Body of pancreas (tissue), 4 donors: ENCODE results near the gene DVL2. TPM values are rescaled to one million over a fixed set of nuclear protein-coding genes. Genes with fewer than 3 reads are reported as not detected.
A peak's percentile ranks its signal among the peaks of the same experiment; 100 is the strongest.

ENCODE experiments used
- ATAC-seq: fragments of 150-250 bp; one replicate; pipeline ENCODE4 v1.9.1; 2016
- DNase-seq, 4 donors: peaks; one replicate each; pipeline ENCODE4 v3.0.0-alpha.2; 2019
- H3K27ac ChIP-seq, 4 donors: fragments of 200-600 bp; sonication (generic); 1 replicate in 3 of 4; 2 replicates in 1 of 4; pipeline versions ENCODE4 v1.5.1 to v1.6.1; 2016 to 2019; ENCODE audit warnings: mild to moderate bottlenecking in 1 of 4, mixed read lengths in 1 of 4, moderate library complexity in 1 of 4
- H3K27me3 ChIP-seq, 2 donors: fragments of 200-600 bp; sonication (generic); one replicate each; pipeline ENCODE4 v1.6.0; 2016; ENCODE audit warnings: mild to moderate bottlenecking in 1 of 2
- H3K36me3 ChIP-seq, 2 donors: fragments of 200-600 bp; sonication (generic); replicated peaks in 1 of 2; 2 replicates each; pipeline ENCODE4 v1.5.1; 2016; ENCODE audit warnings: low read depth in 2 of 2; ENCODE audit not compliant: insufficient read depth in 1 of 2
- H3K4me1 ChIP-seq: fragments of 200-600 bp; sonication (generic); one replicate; pipeline ENCODE4 v1.6.0; 2016
- H3K4me3 ChIP-seq, 2 donors: fragments of 200-600 bp; sonication (generic); 1 replicate in 1 of 2; 2 replicates in 1 of 2; pipeline ENCODE4 v1.5.1; 2016 to 2019
- H3K9me3 ChIP-seq, 3 donors: fragments of 200-600 bp; sonication (generic); 1 replicate in 2 of 3; 2 replicates in 1 of 3; pipeline ENCODE4 v1.5.1; 2016
- POLR2A ChIP-seq, 3 donors: fragments of 450-650 bp; IDR thresholded peaks; one replicate each; pipeline ENCODE4 v1.6.1; 2016; ENCODE audit warnings: antibody characterized with exemption in 3 of 3, mild to moderate bottlenecking in 2 of 3
- WGBS, 2 donors: methylation state at CpG; one replicate each; pipeline ENCODE4 v1.1.5; 2017; 5-methylcytosine and 5-hydroxymethylcytosine counted together
- intact Hi-C: fragments of 100-400 bp; cut with DNase I; formaldehyde crosslinking; loops from one replicate; pipeline ENCODE4 v1.15.1; 2023
- total RNA-seq, 2 donors: library from RNA; depleted of rRNA; stranded (reverse); fragments of >200 nt; gene quantifications; one replicate each; pipeline ENCODE4 v1.1.0, GENCODE V29; 2016
- TF ChIP-seq, protein P1 (sequence below), 7 experiments: fragments of 450-650 bp in 4 of 7; fragments of 200-600 bp in 3 of 7; sonication (generic) in 3 of 7; IDR thresholded peaks; one replicate each; pipeline ENCODE4 v1.5.1; 2016 to 2019; ENCODE audit warnings: antibody characterized with exemption in 7 of 7

The DVL2 gene
- total RNA-seq, 2 donors from 2014 or later = 19.5 to 41.5 TPM

DNA sequence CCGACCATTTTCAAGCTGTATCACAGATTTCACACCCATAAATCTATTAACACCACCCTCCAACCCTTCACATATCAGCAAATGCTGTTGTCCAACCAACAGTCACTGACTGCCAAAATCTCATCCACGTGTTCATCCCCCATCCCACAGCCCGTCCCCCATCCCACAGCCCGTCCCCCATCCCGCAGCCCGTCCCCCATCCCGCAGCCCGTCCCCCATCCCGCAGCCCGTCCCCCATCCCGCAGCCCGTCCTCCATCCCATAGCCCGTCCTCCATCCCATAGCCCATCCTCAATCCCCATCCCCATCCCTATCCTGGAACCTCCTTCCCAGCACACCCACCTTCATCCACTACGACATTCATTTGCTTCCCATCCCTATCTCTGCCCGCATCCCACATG, 28.8 kb downstream of the DVL2 start:
- WGBS, 2 donors = 54 to 59% methylated on average over 14 to 15 of the region's 15 CpGs
- intact Hi-C loops = loop anchor here (10.0 kb wide), 1 partner anchor 61 kb away; no protein-coding TSS in a partner anchor
- Histone ChIP-seq H3K36me3 (no peaks in the 10 kb centered on the region), H3K27ac (peak overlapping the region in 2 of 4 donors; percentile 5 to 17), H3K4me1 (peaks cover 8% of the 10 kb centered on the region), H3K4me3 (no peak overlapping the region), H3K9me3 (no peaks in the 10 kb centered on the region), H3K27me3 (no peaks in the 10 kb centered on the region)
- TF ChIP-seq, protein P1, sequence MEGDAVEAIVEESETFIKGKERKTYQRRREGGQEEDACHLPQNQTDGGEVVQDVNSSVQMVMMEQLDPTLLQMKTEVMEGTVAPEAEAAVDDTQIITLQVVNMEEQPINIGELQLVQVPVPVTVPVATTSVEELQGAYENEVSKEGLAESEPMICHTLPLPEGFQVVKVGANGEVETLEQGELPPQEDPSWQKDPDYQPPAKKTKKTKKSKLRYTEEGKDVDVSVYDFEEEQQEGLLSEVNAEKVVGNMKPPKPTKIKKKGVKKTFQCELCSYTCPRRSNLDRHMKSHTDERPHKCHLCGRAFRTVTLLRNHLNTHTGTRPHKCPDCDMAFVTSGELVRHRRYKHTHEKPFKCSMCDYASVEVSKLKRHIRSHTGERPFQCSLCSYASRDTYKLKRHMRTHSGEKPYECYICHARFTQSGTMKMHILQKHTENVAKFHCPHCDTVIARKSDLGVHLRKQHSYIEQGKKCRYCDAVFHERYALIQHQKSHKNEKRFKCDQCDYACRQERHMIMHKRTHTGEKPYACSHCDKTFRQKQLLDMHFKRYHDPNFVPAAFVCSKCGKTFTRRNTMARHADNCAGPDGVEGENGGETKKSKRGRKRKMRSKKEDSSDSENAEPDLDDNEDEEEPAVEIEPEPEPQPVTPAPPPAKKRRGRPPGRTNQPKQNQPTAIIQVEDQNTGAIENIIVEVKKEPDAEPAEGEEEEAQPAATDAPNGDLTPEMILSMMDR (IDR thresholded peaks at IDR 0.05) = no peak
- TF ChIP-seq POLR2A (IDR thresholded peaks at IDR 0.05) = no peak
- no peak for ATAC-seq
- DNase-seq = no peak

DNA sequence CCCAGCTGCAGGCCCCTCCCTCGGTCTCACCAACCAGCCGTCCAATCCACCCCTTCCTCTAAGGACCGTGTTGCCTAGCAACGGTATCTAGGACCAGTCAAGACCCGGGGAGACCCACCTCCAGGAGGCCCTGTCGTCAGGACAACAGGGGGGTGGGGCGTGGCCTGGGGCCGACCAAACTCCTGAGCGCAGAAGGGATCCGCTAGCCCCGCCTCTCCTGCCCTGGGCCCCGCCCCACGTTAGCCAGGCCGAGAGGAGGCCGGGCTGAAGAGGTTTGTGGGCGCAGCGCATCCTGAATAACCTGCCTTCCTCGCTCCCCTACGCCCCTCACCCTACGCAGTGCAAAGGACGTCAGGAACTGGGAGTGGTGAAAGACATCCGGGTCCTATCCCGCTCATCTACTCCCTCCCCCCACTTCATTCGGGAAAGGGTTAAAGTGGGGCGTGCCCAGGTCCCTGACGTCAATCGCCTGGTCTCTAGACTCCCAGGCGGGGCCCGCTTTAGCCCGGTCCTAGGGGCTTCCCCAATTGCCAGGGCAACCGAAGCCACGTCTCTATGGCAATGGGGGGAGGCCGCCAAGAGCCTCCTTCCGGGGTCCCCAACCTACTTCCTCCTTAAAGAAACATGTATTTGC, 29.4 kb downstream of the DVL2 start:
- WGBS, 2 donors = 4% methylated on average over 27 to 34 of the region's 34 CpGs
- ATAC-seq (peak; percentile 81), DNase-seq (peak; percentile 73 to 87 (median 82))
- H3K36me3 ChIP-seq = no peaks in the 10 kb centered on the region
- H3K27ac ChIP-seq = peak overlapping the region in 3 of 4 donors; percentile 5 to 36 (median 17)
- H3K9me3 ChIP-seq = no peaks in the 10 kb centered on the region
- intact Hi-C loops = loop anchor here (10.0 kb wide), 1 partner anchor 60 kb away; no protein-coding TSS in a partner anchor
- no peak overlapping the region for H3K4me3 ChIP-seq
- H3K27me3 ChIP-seq = no peaks in the 10 kb centered on the region
- H3K4me1 ChIP-seq = peaks cover 8% of the 10 kb centered on the region
- TF ChIP-seq, protein P1 (IDR thresholded peaks at IDR 0.05) = no peak
- peak in 1 of 3 donors; percentile 12 for TF ChIP-seq POLR2A (IDR thresholded peaks at IDR 0.05)

DNA sequence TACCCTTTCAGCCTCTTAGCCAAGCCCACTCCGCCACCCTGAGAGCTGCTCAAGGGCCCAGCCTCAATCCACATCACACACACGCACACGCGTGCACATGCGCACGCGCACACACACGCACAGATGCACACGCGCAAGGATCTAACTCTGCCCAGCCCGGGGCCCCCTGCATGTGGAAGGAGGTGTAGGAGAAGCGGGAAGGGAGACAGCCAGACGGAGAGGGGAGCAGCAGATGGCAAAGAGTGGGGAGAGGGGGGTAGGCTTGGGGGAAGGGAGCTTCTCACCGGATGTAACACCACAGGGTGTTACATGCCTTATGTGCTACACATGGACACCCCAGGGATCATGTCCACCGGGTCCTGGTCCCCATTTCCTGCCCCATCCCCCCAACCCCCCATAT, 30.0 kb downstream of the DVL2 start:
- Histone ChIP-seq H3K27me3 (no peaks in the 10 kb centered on the region), H3K36me3 (no peaks in the 10 kb centered on the region), H3K9me3 (no peaks in the 10 kb centered on the region), H3K4me1 (peaks cover 8% of the 10 kb centered on the region), H3K4me3 (no peak overlapping the region), H3K27ac (peak overlapping the region in 1 of 4 donors; percentile 36)
- DNase-seq (no peak), ATAC-seq (no peak)
- intact Hi-C loops = loop anchor here (10.0 kb wide), 1 partner anchor 60 kb away; no protein-coding TSS in a partner anchor
- WGBS, 2 donors = 77 to 78% methylated on average over 11 to 15 of the region's 15 CpGs
- TF ChIP-seq, protein P1 (IDR thresholded peaks at IDR 0.05) = no peak
- TF ChIP-seq POLR2A (IDR thresholded peaks at IDR 0.05) = no peak

DNA sequence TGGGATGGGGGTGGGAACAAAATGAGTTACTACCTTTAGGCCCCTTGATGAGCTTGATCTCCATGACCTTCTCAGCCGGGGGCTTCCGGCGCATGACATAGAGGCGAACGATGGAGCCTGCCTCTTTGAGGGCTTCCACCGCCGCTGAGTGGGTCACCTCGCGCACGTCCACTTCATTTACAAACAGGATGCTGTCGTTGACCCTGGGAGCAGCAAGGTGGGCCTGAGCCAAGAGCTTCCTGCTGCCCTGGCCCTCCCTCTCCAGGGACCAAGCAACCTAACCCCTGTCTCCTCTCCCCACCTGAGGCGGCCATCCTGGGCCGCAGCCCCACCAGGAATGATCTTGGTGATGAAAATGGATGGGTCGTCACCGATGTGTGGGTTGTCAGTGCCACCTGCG, 30.9 kb downstream of the DVL2 start:
- H3K27me3 ChIP-seq = no peaks in the 10 kb centered on the region
- H3K27ac ChIP-seq = no peak overlapping the region
- no peak for ATAC-seq
- H3K9me3 ChIP-seq = no peaks in the 10 kb centered on the region
- peaks cover 8% of the 10 kb centered on the region for H3K4me1 ChIP-seq
- intact Hi-C loops = loop anchor here (10.0 kb wide), 1 partner anchor 59 kb away; no protein-coding TSS in a partner anchor
- no peak for TF ChIP-seq POLR2A (IDR thresholded peaks at IDR 0.05)
- TF ChIP-seq, protein P1 (IDR thresholded peaks at IDR 0.05) = no peak
- 90 to 93% methylated on average over 14 to 16 of the region's 16 CpGs for WGBS, 2 donors
- H3K4me3 ChIP-seq = no peak overlapping the region
- DNase-seq = no peak
- no peaks in the 10 kb centered on the region for H3K36me3 ChIP-seq
